Neural progenitor cell (in vitro differentiated cells): ENCODE measurements around the gene BPIFA1. TPM values are rescaled to one million over a fixed set of nuclear protein-coding genes. Genes with fewer than 3 reads are reported as not detected.

Experiments
- DNase-seq: peaks from one replicate; pipeline ENCODE4 v3.0.0-alpha.2; 2016; ENCODE audit warnings: low spot score
- H2AFZ ChIP-seq: fragments of 200-600 bp; sonication (generic); replicated peaks from 2 replicates; pipeline ENCODE4 v1.6.1; 2016; ENCODE audit warnings: antibody characterized with exemption
- H3F3A ChIP-seq: fragments of 200-600 bp; sonication (generic); 2 replicates; pipeline ENCODE4 v1.6.1; 2016; ENCODE audit warnings: antibody characterized with exemption, low read depth
- H3K27ac ChIP-seq: fragments of 200-600 bp; sonication (generic); 2 replicates; pipeline ENCODE4 v1.5.1; 2016; ENCODE audit warnings: mild to moderate bottlenecking
- H3K27me3 ChIP-seq: fragments of 200-600 bp; sonication (generic); 2 replicates; pipeline ENCODE4 v1.6.1; 2016; ENCODE audit warnings: mild to moderate bottlenecking, moderate library complexity
- H3K36me3 ChIP-seq: fragments of 200-600 bp; sonication (generic); 2 replicates; pipeline ENCODE4 v1.5.1; 2016
- H3K4me1 ChIP-seq: fragments of 200-600 bp; sonication (generic); 2 replicates; pipeline ENCODE4 v1.6.1; 2016; ENCODE audit warnings: mixed run types
- H3K4me2 ChIP-seq: fragments of 200-600 bp; sonication (generic); 2 replicates; pipeline ENCODE4 v1.6.1; 2016
- H3K4me3 ChIP-seq: fragments of 200-600 bp; sonication (generic); 2 replicates; pipeline ENCODE4 v1.5.1; 2016
- H3K79me2 ChIP-seq: fragments of 200-600 bp; sonication (generic); 2 replicates; pipeline ENCODE4 v1.6.1; 2016; ENCODE audit warnings: low read depth
- H3K9ac ChIP-seq: fragments of 200-600 bp; sonication (generic); 2 replicates; pipeline ENCODE4 v1.6.1; 2016
- H3K9me3 ChIP-seq: fragments of 200-600 bp; sonication (generic); 2 replicates; pipeline ENCODE4 v1.5.1; 2016; ENCODE audit warnings: low read depth
- H4K20me1 ChIP-seq: fragments of 200-600 bp; sonication (generic); 2 replicates; pipeline ENCODE4 v1.6.1; 2016; ENCODE audit warnings: low read depth
- H3K27ac Mint-ChIP-seq: 3 replicates; pipeline ENCODE4 v1.8.0; 2021; ENCODE audit warnings: mixed read lengths
- H3K27me3 Mint-ChIP-seq: 2 replicates; pipeline ENCODE4 v1.8.0; 2022; ENCODE audit warnings: low read depth, mild to moderate bottlenecking, inconsistent platforms, moderate library complexity, mixed read lengths; ENCODE audit not compliant: insufficient read depth
- H3K36me3 Mint-ChIP-seq: 3 replicates; pipeline ENCODE4 v1.8.0; 2021; ENCODE audit warnings: mixed read lengths
- H3K4me1 Mint-ChIP-seq: 3 replicates; pipeline ENCODE4 v1.8.0; 2021; ENCODE audit warnings: mixed read lengths
- H3K4me3 Mint-ChIP-seq: 3 replicates; pipeline ENCODE4 v1.8.0; 2021; ENCODE audit warnings: mild to moderate bottlenecking, moderate library complexity, mixed read lengths
- H3K9me3 Mint-ChIP-seq: 3 replicates; pipeline ENCODE4 v1.8.0; 2020; ENCODE audit warnings: mixed read lengths
- EZH2 ChIP-seq: fragments of 200-600 bp; sonication (generic); IDR thresholded peaks from 2 replicates; pipeline ENCODE4 v1.6.1; 2017; ENCODE audit warnings: antibody characterized with exemption, mild to moderate bottlenecking, moderate library complexity
- EZH2phosphoT487 ChIP-seq: fragments of 200-600 bp; sonication (generic); IDR thresholded peaks from 2 replicates; pipeline ENCODE4 v1.6.1; 2017; ENCODE audit warnings: antibody characterized with exemption
- total RNA-seq: library from RNA; depleted of rRNA; stranded (reverse); fragments of >200 nt; gene quantifications from 2 replicates; pipeline ENCODE4 v1.2.3, GENCODE V29; 2015; ENCODE audit warnings: low replicate concordance
- TF ChIP-seq, protein P1 (sequence below): fragments of 200-600 bp; sonication (generic); IDR thresholded peaks from 2 replicates; pipeline ENCODE4 v1.5.1; 2017; ENCODE audit warnings: antibody characterized with exemption, mild to moderate bottlenecking

The BPIFA1 gene
- total RNA-seq, 1 donor from 2014 or later: not detected

DNA sequence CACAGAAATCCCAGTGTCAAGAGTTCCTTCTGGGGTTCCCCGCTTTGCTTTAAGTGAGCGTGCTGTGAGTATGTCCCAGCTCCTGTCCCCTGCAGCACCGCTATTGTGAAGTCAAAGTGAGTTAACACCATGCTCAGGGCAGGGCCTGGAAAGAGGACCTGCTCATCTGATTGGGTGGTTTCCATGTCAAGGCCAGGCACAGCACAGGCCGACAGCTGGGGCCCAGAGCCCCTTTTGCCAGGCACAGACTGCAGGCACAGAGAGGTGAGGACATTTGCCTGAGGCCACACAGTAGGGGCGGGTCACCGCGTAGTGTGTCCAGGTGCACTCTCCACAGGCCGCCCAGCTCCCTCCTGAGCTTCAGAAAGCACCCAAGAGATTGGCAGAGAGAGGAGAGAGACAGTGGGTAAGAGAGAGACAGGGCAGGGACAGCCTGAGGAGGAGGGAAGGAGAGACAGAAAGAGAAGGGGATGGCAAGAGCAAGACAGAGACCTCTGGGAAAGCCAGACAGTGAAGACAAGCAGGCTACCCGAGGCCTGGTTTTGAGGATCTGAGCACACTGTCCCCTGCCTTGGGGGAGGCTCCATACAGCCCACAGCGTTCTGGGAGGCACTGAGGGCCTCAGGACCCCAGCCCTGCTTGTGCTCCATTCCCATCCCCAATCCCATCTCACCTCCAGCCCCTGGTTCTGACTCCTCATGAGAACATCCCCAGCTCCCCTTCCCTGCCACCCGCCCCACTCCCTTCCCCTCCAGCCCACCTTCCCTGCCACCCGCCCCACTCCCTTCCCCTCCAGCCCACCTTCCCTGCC lies 40.7 kb downstream of the BPIFA1 start:
- H3K36me3 ChIP-seq: no peaks in the 10 kb centered on the region
- H3K79me2 ChIP-seq: no peaks in the 10 kb centered on the region
- H3K4me2 ChIP-seq: no peak overlapping the region
- H2AFZ ChIP-seq: no peak overlapping the region
- Mint-ChIP-seq H3K4me3 (no peak overlapping the region), H3K27me3 (peaks cover 23% of the 10 kb centered on the region), H3K27ac (peak overlapping the region; percentile 61), H3K4me1 (peaks cover 10% of the 10 kb centered on the region), H3K9me3 (no peaks in the 10 kb centered on the region), H3K36me3 (no peaks in the 10 kb centered on the region)
- peaks cover 13% of the 10 kb centered on the region for H3K4me1 ChIP-seq
- H3K27me3 ChIP-seq: no peaks in the 10 kb centered on the region
- no peaks in the 10 kb centered on the region for H4K20me1 ChIP-seq
- H3K9me3 ChIP-seq: no peaks in the 10 kb centered on the region
- TF ChIP-seq, protein P1, sequence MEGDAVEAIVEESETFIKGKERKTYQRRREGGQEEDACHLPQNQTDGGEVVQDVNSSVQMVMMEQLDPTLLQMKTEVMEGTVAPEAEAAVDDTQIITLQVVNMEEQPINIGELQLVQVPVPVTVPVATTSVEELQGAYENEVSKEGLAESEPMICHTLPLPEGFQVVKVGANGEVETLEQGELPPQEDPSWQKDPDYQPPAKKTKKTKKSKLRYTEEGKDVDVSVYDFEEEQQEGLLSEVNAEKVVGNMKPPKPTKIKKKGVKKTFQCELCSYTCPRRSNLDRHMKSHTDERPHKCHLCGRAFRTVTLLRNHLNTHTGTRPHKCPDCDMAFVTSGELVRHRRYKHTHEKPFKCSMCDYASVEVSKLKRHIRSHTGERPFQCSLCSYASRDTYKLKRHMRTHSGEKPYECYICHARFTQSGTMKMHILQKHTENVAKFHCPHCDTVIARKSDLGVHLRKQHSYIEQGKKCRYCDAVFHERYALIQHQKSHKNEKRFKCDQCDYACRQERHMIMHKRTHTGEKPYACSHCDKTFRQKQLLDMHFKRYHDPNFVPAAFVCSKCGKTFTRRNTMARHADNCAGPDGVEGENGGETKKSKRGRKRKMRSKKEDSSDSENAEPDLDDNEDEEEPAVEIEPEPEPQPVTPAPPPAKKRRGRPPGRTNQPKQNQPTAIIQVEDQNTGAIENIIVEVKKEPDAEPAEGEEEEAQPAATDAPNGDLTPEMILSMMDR: no peak
- no peak for TF ChIP-seq EZH2phosphoT487
- TF ChIP-seq EZH2: no peak
- H3K4me3 ChIP-seq: no peak overlapping the region
- DNase-seq: no peak
- no peak overlapping the region for H3K9ac ChIP-seq
- H3K27ac ChIP-seq: no peak overlapping the region
- H3F3A ChIP-seq: no peaks in the 10 kb centered on the region

DNA sequence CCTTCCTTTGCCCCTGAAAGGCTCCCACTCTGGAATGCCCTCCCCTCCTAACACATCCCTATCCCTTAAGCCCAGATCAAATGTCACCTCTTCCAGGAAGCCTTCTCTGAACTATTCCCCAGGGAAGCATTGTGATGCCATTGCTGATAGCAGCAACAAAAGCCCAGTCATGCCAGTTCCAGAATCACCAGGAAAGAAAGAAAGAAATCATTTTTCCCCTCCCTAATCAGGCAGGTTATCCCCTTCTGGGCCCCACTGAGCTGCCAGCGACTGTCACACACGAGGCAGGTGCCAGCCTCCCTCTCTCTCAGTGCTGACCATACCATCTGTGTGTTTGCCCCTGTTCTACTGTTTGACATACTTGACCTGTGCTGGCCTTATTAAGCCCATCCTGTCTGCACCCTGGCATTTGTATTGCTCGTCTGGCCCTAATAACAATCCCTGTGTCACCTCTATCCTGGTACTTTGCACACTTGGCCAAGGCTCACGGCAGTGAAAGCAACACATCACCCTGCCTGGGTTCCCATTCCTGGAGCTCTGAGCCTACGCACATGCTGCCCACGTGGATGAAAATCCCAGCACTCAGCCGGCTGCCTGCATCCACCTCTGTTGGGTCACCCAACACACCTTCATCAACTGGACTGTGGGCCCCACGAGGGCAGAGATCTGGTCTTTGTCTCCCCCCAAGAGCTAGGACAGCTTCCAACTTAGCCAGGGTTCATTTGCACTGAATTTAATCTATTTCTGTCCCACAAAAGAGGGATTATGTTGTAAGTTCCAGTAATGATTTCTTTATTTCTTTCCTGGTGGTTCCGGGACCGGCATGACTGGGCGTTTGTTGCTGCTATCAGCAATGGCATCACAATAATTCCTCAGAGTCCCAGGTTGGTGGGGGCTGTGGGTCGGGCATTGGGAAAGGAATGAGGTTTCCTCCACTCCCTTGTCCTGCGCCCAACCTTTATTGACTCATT lies 42.0 kb downstream of the BPIFA1 start:
- DNase-seq: peak; percentile 33
- no peak overlapping the region for H3K9ac ChIP-seq
- Mint-ChIP-seq H3K27me3 (peaks cover 21% of the 10 kb centered on the region), H3K4me3 (peak overlapping the region; percentile 68), H3K27ac (peak overlapping the region; percentile 89), H3K4me1 (peaks cover 10% of the 10 kb centered on the region), H3K9me3 (no peaks in the 10 kb centered on the region), H3K36me3 (no peaks in the 10 kb centered on the region)
- peaks cover 13% of the 10 kb centered on the region for H3K4me1 ChIP-seq
- no peaks in the 10 kb centered on the region for H3K27me3 ChIP-seq
- H3K79me2 ChIP-seq: no peaks in the 10 kb centered on the region
- peak overlapping the region; percentile 55 for H2AFZ ChIP-seq
- no peak overlapping the region for H3K4me3 ChIP-seq
- H4K20me1 ChIP-seq: no peaks in the 10 kb centered on the region
- H3K9me3 ChIP-seq: no peaks in the 10 kb centered on the region
- H3F3A ChIP-seq: no peaks in the 10 kb centered on the region
- TF ChIP-seq EZH2phosphoT487 (no peak), EZH2 (no peak)
- TF ChIP-seq, protein P1: no peak
- H3K4me2 ChIP-seq: peak overlapping the region; percentile 20
- H3K27ac ChIP-seq: no peak overlapping the region
- H3K36me3 ChIP-seq: no peaks in the 10 kb centered on the region

DNA sequence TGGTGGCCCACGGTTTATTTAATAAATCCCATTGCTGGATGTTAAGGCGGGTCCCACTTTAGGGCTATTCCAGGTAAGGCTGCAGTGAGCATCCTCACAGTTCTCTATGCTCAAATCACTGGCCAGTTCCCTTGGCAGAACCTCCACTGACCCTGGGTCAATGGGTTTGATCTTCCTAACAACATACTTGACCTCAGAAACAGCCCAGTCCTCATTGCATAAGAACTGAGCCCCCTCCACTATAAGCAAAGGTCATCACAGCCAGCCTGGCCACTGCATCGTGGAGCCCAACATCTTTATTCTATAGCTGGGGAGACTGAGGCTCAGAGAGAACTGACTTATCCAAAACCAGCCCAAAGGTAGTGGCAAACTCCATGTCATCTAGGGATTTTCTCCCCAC lies 42.9 kb downstream of the BPIFA1 start:
- no peak overlapping the region for H3K4me2 ChIP-seq
- no peaks in the 10 kb centered on the region for H3K36me3 ChIP-seq
- no peaks in the 10 kb centered on the region for H3F3A ChIP-seq
- no peak overlapping the region for H3K4me3 ChIP-seq
- H4K20me1 ChIP-seq: no peaks in the 10 kb centered on the region
- no peaks in the 10 kb centered on the region for H3K9me3 Mint-ChIP-seq
- no peaks in the 10 kb centered on the region for H3K9me3 ChIP-seq
- H3K27me3 Mint-ChIP-seq: peaks cover 18% of the 10 kb centered on the region
- peaks cover 13% of the 10 kb centered on the region for H3K4me1 ChIP-seq
- no peaks in the 10 kb centered on the region for H3K27me3 ChIP-seq
- H2AFZ ChIP-seq: no peak overlapping the region
- peaks cover 10% of the 10 kb centered on the region for H3K4me1 Mint-ChIP-seq
- DNase-seq: no peak
- no peak overlapping the region for H3K4me3 Mint-ChIP-seq
- no peak overlapping the region for H3K27ac Mint-ChIP-seq
- no peak for TF ChIP-seq EZH2phosphoT487
- TF ChIP-seq EZH2: no peak
- TF ChIP-seq, protein P1: no peak
- H3K9ac ChIP-seq: no peak overlapping the region
- no peaks in the 10 kb centered on the region for H3K79me2 ChIP-seq
- no peak overlapping the region for H3K27ac ChIP-seq
- H3K36me3 Mint-ChIP-seq: no peaks in the 10 kb centered on the region
